Motor neuron (in vitro differentiated cells): ENCODE results near the gene DFFA. TPM values are rescaled to one million over a fixed set of nuclear protein-coding genes. Genes with fewer than 3 reads are reported as not detected.
A peak's percentile ranks its signal among the peaks of the same experiment; 100 is the strongest.

ENCODE experiments used
- ATAC-seq, 8 experiments: fragments of 200-7000 bp; cut with Tn5 transposase; replicated peaks in 6 of 8; 2 replicates each; pipeline ENCODE4 v1.8.0; 2021; ENCODE audit warnings: mild to moderate bottlenecking in 8 of 8, moderate library complexity in 8 of 8
- H3K27ac ChIP-seq, 2 donors: fragments of 250-450 bp; sonication (Bioruptor Pico); 2 replicates each; pipeline ENCODE4 v1.9.0; 2021; ENCODE audit warnings: antibody characterized with exemption in 2 of 2, mild to moderate bottlenecking in 2 of 2, moderate library complexity in 1 of 2
- H3K4me1 ChIP-seq, 2 donors: fragments of 250-450 bp; sonication (Bioruptor Pico); replicated peaks in 1 of 2; 2 replicates each; pipeline ENCODE4 v1.6.1; 2021; ENCODE audit warnings: antibody characterized with exemption in 2 of 2, mild to moderate bottlenecking in 2 of 2, moderate library complexity in 1 of 2
- H3K4me3 ChIP-seq, 5 donors: fragments of 250-450 bp; sonication (Bioruptor Pico); 2 replicates each; pipeline ENCODE4 v1.9.0; 2021; ENCODE audit warnings: antibody characterized with exemption in 5 of 5, mild to moderate bottlenecking in 5 of 5, moderate library complexity in 4 of 5
- WGBS, 10 experiments: fragments of 450-650 bp; shearing (Covaris generic); methylation state at CpG; one replicate each; pipeline ENCODE4 v1.0.0; 2022; 5-methylcytosine and 5-hydroxymethylcytosine counted together
- in situ Hi-C, 9 experiments: fragments of 400-800 bp; cut with MboI; loops; one replicate each; pipeline ENCODE4 v1.15.0; 2021; ENCODE audit warnings: low sequenced_read_pairs in 9 of 9, low pct_unique_long_range_greater_than_20kb in 2 of 9; ENCODE audit not compliant: unreplicated experiment in 9 of 9
- total RNA-seq, 8 experiments: library from RNA; unstranded; fragments of 300-600 nt; gene quantifications; 2 replicates each; pipeline versions ENCODE4 v1.2.3 to v1.2.4, GENCODE V29; 2022

Gene DFFA, protein sequence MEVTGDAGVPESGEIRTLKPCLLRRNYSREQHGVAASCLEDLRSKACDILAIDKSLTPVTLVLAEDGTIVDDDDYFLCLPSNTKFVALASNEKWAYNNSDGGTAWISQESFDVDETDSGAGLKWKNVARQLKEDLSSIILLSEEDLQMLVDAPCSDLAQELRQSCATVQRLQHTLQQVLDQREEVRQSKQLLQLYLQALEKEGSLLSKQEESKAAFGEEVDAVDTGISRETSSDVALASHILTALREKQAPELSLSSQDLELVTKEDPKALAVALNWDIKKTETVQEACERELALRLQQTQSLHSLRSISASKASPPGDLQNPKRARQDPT
- total RNA-seq = 100 to 1,000 TPM in 1 of 8 experiments, 10 to 100 TPM in 7; 26.8 to 104 (median 36.6) TPM

- H3K4me3 ChIP-seq = peak within 1 kb of the TSS; percentile 51 to 83 (median 68)
Observed at GRCh38 chr1:10472220-10473144, at the start of gene DFFA. DFFA (minus strand) TSS chr1:10472529; CDS start chr1:10472458, 71 bp downstream.

DNA sequence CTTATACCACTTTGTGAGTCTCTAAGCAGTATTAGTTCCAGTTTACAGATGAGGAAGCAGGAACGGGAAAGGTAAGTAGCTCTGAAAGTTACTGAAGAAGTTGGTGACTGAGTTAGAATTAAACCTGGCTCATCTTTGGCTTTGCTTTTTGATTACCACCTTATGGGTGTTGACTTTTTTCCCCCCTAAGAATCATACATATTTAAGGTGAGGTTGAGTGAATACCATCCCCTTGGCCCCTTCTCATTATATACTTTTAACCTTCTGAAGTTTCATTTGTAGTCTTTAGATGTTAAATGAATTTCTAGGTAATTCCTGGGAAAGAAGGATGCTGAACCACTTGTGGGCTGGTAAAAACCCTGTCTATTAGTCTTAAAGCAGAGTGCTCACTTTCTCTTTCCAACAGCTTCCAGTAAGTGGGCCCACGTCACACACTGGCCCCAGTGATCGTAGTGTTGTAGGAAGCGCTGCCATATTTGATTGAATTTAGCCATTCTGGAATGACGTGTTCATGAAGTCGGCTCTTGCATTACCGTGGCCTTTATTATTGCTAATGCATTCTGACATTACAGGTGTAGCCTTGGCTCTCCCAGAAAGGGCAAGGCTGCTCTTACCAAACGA lies 49.3 kb upstream of the DFFA start:
- Histone ChIP-seq H3K4me3 (no peak overlapping the region), H3K27ac (no peak overlapping the region), H3K4me1 (peaks cover 20 to 28% of the 10 kb centered on the region in 2 donors)
- in situ Hi-C loops = loop anchor here in 8 of 9 experiments (25.0 kb wide), 3 partner anchors 341 to 441 kb away; no protein-coding TSS in a partner anchor
- WGBS, 10 experiments = 33 to 98% (median 91%) methylated on average over 1 to 8 of the region's 8 CpGs; no CpG with 5 or more reads in 1 of the 10 experiments
- no peak for ATAC-seq

More at GRCh38 chr1:10472220-10473144, at the start of gene DFFA:
- in situ Hi-C loops = no loop called here
- 0 to 17% (median 2%) methylated on average over 6 to 36 of the region's 59 CpGs for WGBS, 10 experiments
- Histone ChIP-seq H3K27ac (peak within 1 kb of the TSS; percentile 1 to 13), H3K4me1 (peaks cover 12 to 13% of the 10 kb centered on the region in 2 donors)
- peak; percentile 73 to 86 (median 78) for ATAC-seq

DNA sequence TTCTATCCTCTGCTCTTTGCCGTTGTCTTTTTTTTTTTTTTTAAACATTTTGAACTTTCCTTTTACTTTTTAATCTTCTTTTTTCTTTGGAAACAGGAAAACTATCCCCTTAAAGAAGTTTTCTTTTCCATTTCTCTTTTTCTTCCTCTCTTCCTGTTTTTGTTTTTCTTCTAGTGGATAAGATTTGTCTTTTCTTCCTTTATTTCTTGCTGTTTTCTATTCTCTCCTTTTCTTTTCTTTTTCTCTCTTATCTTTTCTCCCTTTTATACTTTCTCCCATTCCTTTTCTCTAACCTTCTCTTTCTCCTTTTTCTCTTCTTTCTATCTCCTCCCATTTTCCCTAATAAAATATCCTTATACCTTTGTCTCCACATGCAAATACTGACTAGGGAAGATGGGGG lies 48.6 kb upstream of the DFFA start:
- ATAC-seq = no peak
- Histone ChIP-seq H3K4me1 (peaks cover 20 to 28% of the 10 kb centered on the region in 2 donors), H3K27ac (no peak overlapping the region), H3K4me3 (no peak overlapping the region)
- in situ Hi-C loops = loop anchor here in 8 of 9 experiments (25.0 kb wide), 3 partner anchors 341 to 441 kb away; no protein-coding TSS in a partner anchor
- WGBS, 10 experiments = 71 to 100% (median 88%) methylated on average over 1 of the region's 1 CpG

- H3K4me1 ChIP-seq = peaks cover 20 to 28% of the 10 kb centered on the region in 2 donors
- no peak for ATAC-seq
- no peak overlapping the region for H3K4me3 ChIP-seq
- 80 to 98% (median 94%) methylated on average over 3 to 6 of the region's 6 CpGs for WGBS, 10 experiments
- in situ Hi-C loops = loop anchor here in 8 of 9 experiments (25.0 kb wide), 3 partner anchors 342 to 442 kb away; no protein-coding TSS in a partner anchor
- H3K27ac ChIP-seq = no peak overlapping the region
Observed at GRCh38 chr1:10520497-10520896, 48.2 kb upstream of the DFFA start.

- no peak overlapping the region for H3K4me3 ChIP-seq
- peaks cover 27 to 28% of the 10 kb centered on the region in 2 donors for H3K4me1 ChIP-seq
- no peak overlapping the region for H3K27ac ChIP-seq
- 0 to 100% (median 27%) methylated on average over 1 to 4 of the region's 7 CpGs; no CpG with 5 or more reads in 3 of the 10 experiments for WGBS, 10 experiments
- ATAC-seq = peak; percentile 67 to 97 (median 90)
- in situ Hi-C loops = loop anchor here in 8 of 9 experiments (25.0 kb wide), 3 partner anchors 343 to 443 kb away; no protein-coding TSS in a partner anchor
Observed at GRCh38 chr1:10519016-10519417, 46.7 kb upstream of the DFFA start.

DNA sequence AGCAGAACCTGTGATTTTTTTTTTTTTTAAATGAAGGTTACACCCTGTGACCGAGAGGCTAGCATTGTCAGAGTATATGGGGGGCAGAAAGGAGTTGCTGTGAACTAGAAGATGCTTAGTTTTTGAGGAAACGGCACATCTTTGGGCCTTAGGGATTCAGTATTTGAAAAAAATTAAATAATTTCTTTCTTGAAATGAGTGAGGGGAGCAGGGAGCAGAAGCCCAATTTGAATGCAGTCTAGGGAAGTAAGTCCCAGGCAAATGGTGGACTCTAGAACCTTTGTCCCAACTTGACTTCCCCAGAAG lies 45.3 kb upstream of the DFFA start:
- Histone ChIP-seq H3K4me1 (peaks cover 27 to 32% of the 10 kb centered on the region in 2 donors), H3K4me3 (no peak overlapping the region), H3K27ac (no peak overlapping the region)
- ATAC-seq = no peak
- 75 to 97% (median 87%) methylated on average over 1 to 2 of the region's 2 CpGs for WGBS, 10 experiments
- in situ Hi-C loops = loop anchor here in 8 of 9 experiments (25.0 kb wide), 3 partner anchors 345 to 445 kb away; no protein-coding TSS in a partner anchor

DNA sequence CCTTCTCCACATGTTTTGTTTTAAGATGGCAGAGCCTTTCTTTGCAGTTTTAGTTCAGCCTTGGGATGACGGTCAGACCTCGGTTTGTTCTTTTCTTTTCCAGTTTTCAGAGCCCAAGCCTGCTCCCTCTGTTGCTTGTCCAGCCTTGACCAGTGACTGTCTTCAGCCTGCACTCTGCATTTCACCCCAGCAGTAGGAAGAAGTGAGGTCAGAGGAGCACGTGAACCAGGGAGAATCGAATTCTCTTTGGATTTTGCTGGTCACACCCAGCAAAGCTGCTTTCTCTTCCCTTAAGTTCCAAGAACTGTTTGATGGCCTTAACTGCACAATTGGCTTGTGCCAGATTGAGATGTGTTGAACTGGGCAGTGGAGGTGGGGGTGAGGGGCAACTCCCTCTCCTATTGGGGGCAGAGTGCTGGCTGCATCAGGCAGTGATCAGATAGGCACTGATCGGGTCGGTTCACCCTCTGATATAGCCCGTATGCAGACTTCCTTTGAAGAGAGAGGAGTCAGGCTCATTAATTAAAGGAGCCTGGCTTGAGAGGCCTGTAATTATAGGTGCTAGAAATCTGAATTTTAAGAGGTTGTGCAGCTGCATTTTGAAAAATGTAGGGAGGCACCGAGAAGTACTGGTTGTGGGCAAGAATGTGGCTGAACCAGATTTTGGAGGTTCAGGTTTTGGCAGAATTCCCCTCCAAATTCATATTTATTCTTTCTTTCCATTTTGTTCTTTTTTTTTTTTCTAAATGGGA lies 44.8 kb upstream of the DFFA start:
- in situ Hi-C loops = loop anchor here in 8 of 9 experiments (25.0 kb wide), 3 partner anchors 345 to 445 kb away; no protein-coding TSS in a partner anchor
- no peak overlapping the region for H3K27ac ChIP-seq
- peaks cover 23 to 29% of the 10 kb centered on the region in 2 donors for H3K4me1 ChIP-seq
- ATAC-seq = peak in 3 of 8 experiments; percentile 4 to 85 (median 70)
- WGBS, 10 experiments = 43 to 78% (median 72%) methylated on average over 3 to 8 of the region's 8 CpGs; no CpG with 5 or more reads in 2 of the 10 experiments
- H3K4me3 ChIP-seq = no peak overlapping the region

DNA sequence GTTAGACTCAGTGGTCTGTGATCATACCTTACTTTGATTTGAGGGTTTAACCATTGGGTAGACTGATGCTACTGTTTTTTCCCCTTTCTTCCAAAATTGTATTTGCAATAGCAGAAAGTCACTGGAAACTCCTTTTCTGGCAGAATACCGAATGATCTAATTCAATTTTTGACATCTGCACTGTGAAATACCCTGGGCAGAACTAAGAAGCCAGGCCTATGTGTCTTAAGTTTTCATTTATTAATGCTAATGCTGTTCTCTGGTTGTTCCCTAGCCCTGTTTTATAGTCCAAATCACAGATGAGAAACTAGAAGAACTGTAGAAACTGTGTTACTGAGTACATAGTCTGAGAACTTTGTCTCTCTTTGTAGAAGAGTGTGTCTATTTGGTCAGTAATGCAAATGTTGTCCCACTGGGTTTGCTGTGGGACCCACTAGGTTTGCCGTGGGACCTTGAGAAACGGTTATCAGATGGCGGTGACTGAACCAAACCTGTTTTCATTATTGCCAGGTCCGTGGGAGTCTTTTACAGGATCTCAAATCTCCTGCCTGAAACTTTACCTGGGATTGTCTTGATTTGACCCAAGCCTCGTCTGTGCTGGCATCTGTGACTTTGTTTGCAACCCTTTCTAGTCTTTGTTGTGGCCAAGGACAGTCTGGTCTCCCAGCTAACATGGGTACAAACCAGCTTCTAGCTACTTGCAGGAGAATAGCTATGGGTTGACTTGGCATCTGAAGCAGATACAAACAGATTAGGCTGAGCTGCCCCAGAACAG lies 43.8 kb upstream of the DFFA start:
- no peak overlapping the region for H3K4me3 ChIP-seq
- no peak for ATAC-seq
- H3K4me1 ChIP-seq = peaks cover 25 to 29% of the 10 kb centered on the region in 2 donors
- in situ Hi-C loops = loop anchor here in 8 of 9 experiments (25.0 kb wide), 3 partner anchors 346 to 446 kb away; no protein-coding TSS in a partner anchor
- WGBS, 10 experiments = 69 to 97% (median 84%) methylated on average over 1 to 6 of the region's 6 CpGs; no CpG with 5 or more reads in 3 of the 10 experiments
- no peak overlapping the region for H3K27ac ChIP-seq

- H3K4me1 ChIP-seq = peaks cover 29 to 34% of the 10 kb centered on the region in 2 donors
- 12 to 100% (median 84%) methylated on average over 1 to 9 of the region's 10 CpGs for WGBS, 10 experiments
- no peak overlapping the region for H3K4me3 ChIP-seq
- H3K27ac ChIP-seq = no peak overlapping the region
- peak in 1 of 8 experiments; percentile 36 for ATAC-seq
- in situ Hi-C loops = loop anchor here in 8 of 9 experiments (25.0 kb wide), 3 partner anchors 347 to 447 kb away; no protein-coding TSS in a partner anchor
Observed at GRCh38 chr1:10515301-10515975, 43.1 kb upstream of the DFFA start.

DNA sequence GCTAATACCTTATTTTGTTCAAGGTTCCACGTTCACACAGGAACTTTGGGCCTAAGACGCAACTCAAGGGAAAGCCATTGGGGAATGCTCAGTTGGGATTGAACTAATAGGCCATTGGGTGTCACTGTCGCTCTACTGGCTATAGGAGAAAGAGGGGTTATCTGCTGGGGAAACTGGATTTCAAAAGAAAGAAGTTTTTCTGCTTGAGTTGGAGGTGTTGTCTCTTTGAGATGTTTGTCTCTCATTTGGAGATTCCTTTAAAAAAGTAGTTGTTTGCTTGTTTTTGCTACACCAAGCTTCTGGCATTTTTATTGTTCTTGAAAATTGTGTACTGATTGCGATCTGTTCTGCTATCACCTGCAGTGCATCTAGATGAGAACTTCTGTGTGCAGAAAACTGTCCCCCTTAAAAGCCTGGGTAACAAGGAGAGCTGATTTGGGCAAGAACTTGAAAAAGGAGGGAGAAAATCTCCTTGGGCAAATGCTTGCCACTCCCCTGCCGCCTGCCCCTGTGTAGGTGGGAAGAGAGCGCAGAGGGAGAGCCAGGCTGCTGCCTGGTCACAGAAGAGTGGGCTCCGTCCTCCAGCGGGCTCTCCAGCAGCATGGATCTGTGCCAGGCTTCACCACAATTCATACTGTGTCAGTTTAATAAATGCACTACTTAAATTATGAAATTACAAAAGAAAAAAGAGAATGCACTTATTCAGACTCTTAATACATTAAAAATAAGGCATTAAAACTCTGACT lies 42.3 kb upstream of the DFFA start:
- peak in 4 of 8 experiments; percentile 24 to 49 (median 30) for ATAC-seq
- WGBS, 10 experiments = 0 to 90% (median 73%) methylated on average over 1 to 8 of the region's 8 CpGs
- Histone ChIP-seq H3K4me3 (no peak overlapping the region), H3K27ac (no peak overlapping the region), H3K4me1 (peaks cover 26 to 33% of the 10 kb centered on the region in 2 donors)
- in situ Hi-C loops = loop anchor here in 8 of 9 experiments (25.0 kb wide), 3 partner anchors 348 to 448 kb away; no protein-coding TSS in a partner anchor
